GM23338 (cell line): ENCODE measurements around the gene ENPP4. TPM values are rescaled to one million over a fixed set of nuclear protein-coding genes. Genes with fewer than 3 reads are reported as not detected.

Source experiments
- ATAC-seq: fragments of 200-7000 bp; cut with Tn5 transposase; 3 replicates; pipeline ENCODE4 v1.9.1; 2020
- DNase-seq: peaks from one replicate; pipeline ENCODE4 v3.0.0-alpha.2; 2015; ENCODE audit warnings: low spot score
- H2AFZ ChIP-seq: fragments of 200-600 bp; sonication (generic); 2 replicates; pipeline ENCODE4 v1.8.0; 2016; ENCODE audit warnings: antibody characterized with exemption, mild to moderate bottlenecking, moderate library complexity
- H3F3A ChIP-seq: fragments of 200-600 bp; sonication (generic); replicated peaks from 2 replicates; pipeline ENCODE4 v1.8.0; 2017; ENCODE audit warnings: antibody characterized with exemption, mixed run types, low read depth
- H3K27ac ChIP-seq: fragments of 200-600 bp; sonication (generic); 2 replicates; pipeline ENCODE4 v1.6.1; 2016; ENCODE audit warnings: low read depth
- H3K27me3 ChIP-seq: fragments of 200-600 bp; sonication (generic); 2 replicates; pipeline ENCODE4 v1.8.0; 2016; ENCODE audit warnings: mild to moderate bottlenecking, mixed run types, moderate library complexity; ENCODE audit not compliant: insufficient read depth
- H3K36me3 ChIP-seq: fragments of 200-600 bp; sonication (generic); 2 replicates; pipeline ENCODE4 v1.8.0; 2016; ENCODE audit warnings: mild to moderate bottlenecking; ENCODE audit not compliant: insufficient read depth
- H3K4me1 ChIP-seq: fragments of 200-600 bp; sonication (generic); 2 replicates; pipeline ENCODE4 v1.8.0; 2016; ENCODE audit warnings: mild to moderate bottlenecking, moderate library complexity; ENCODE audit not compliant: insufficient read depth
- H3K4me2 ChIP-seq: fragments of 200-600 bp; sonication (generic); 2 replicates; pipeline ENCODE4 v1.7.1; 2017; ENCODE audit warnings: mixed run types
- H3K4me3 ChIP-seq: fragments of 200-600 bp; sonication (generic); 2 replicates; pipeline ENCODE4 v1.6.1; 2016; ENCODE audit warnings: mixed run types
- H3K79me2 ChIP-seq: fragments of 200-600 bp; sonication (generic); replicated peaks from 2 replicates; pipeline ENCODE4 v1.8.0; 2017; ENCODE audit warnings: mild to moderate bottlenecking; ENCODE audit not compliant: insufficient read depth
- H3K9me2 ChIP-seq: fragments of 200-600 bp; sonication (generic); 2 replicates; pipeline ENCODE4 v1.8.0; 2017; ENCODE audit not compliant: insufficient read depth
- H4K20me1 ChIP-seq: fragments of 200-600 bp; sonication (generic); replicated peaks from 2 replicates; pipeline ENCODE4 v1.8.0; 2017; ENCODE audit warnings: mild to moderate bottlenecking; ENCODE audit not compliant: insufficient read depth
- H3K27ac Mint-ChIP-seq: 2 replicates; pipeline ENCODE4 v1.8.0; 2020; ENCODE audit warnings: inconsistent platforms, mild to moderate bottlenecking, moderate library complexity, mixed read lengths
- H3K27me3 Mint-ChIP-seq: 3 replicates; pipeline ENCODE4 v1.8.0; 2022; ENCODE audit warnings: low read depth, mild to moderate bottlenecking, moderate library complexity, mixed read lengths, inconsistent platforms; ENCODE audit not compliant: insufficient read depth, poor library complexity
- H3K36me3 Mint-ChIP-seq: 3 replicates; pipeline ENCODE4 v1.8.0; 2021; ENCODE audit warnings: low read depth, mild to moderate bottlenecking, inconsistent platforms, moderate library complexity, mixed read lengths
- H3K4me1 Mint-ChIP-seq: 3 replicates; pipeline ENCODE4 v1.8.0; 2020; ENCODE audit warnings: mild to moderate bottlenecking, inconsistent platforms, mixed read lengths
- H3K4me3 Mint-ChIP-seq: 3 replicates; pipeline ENCODE4 v1.8.0; 2021; ENCODE audit warnings: moderate library complexity, mild to moderate bottlenecking, inconsistent platforms, mixed read lengths
- H3K9me3 Mint-ChIP-seq: 3 replicates; pipeline ENCODE4 v1.8.0; 2020; ENCODE audit warnings: moderate library complexity, mild to moderate bottlenecking, inconsistent platforms, mixed read lengths
- CREB1 ChIP-seq: fragments of 250-450 bp; sonication (Bioruptor Pico); IDR thresholded peaks from 2 replicates; pipeline ENCODE4 v1.5.0; 2020; ENCODE audit warnings: low read depth, mild to moderate bottlenecking, moderate library complexity
- ETS1 ChIP-seq: IDR thresholded peaks from 2 replicates; pipeline ENCODE4 v1.6.1; 2016; ENCODE audit warnings: antibody characterized with exemption
- EZH2 ChIP-seq: fragments of 200-600 bp; sonication (generic); IDR thresholded peaks from one replicate; pipeline ENCODE4 v1.8.0; 2017; ENCODE audit warnings: antibody characterized with exemption, mild to moderate bottlenecking, low read depth; ENCODE audit not compliant: unreplicated experiment
- EZH2phosphoT487 ChIP-seq: fragments of 200-600 bp; sonication (generic); IDR thresholded peaks from one replicate; pipeline ENCODE4 v1.8.1; 2018; ENCODE audit warnings: antibody characterized with exemption; ENCODE audit not compliant: unreplicated experiment
- NANOG ChIP-seq: IDR thresholded peaks from 2 replicates; pipeline ENCODE4 v1.6.1; 2016; ENCODE audit warnings: antibody characterized with exemption, borderline replicate concordance
- STAT1 ChIP-seq: IDR thresholded peaks from one replicate; pipeline ENCODE4 v1.6.1; 2016; ENCODE audit warnings: antibody characterized with exemption; ENCODE audit not compliant: unreplicated experiment
- ZNF114 ChIP-seq: fragments of 250-450 bp; sonication (Bioruptor Pico); IDR thresholded peaks from 2 replicates; pipeline ENCODE4 v1.5.0; 2020; ENCODE audit warnings: mild to moderate bottlenecking, moderate library complexity
- long read RNA-seq: library from polyadenylated mRNA; unstranded; transcript quantifications from one replicate; pipeline ENCODE4 v2.0.0, GENCODE V29; 2020; ENCODE audit not compliant: unreplicated experiment
- polyA plus RNA-seq: library from polyadenylated mRNA; unstranded; fragments of >200 nt; fragmentation: Nextera tagmentation; extraction: Ambion mirVana; gene quantifications from 2 replicates; pipeline ENCODE4 v1.2.1, GENCODE V29; 2016
- total RNA-seq: library from RNA; depleted of rRNA; stranded (reverse); fragments of >200 nt; shearing (Covaris generic); gene quantifications from 2 replicates; pipeline ENCODE4 v1.2.3, GENCODE V29; 2014; rRNA removed
- TF ChIP-seq, protein P1 (sequence below): IDR thresholded peaks from one replicate; pipeline ENCODE4 v1.6.1; 2018; ENCODE audit warnings: antibody characterized with exemption; ENCODE audit not compliant: unreplicated experiment
- TF ChIP-seq, protein P2 (sequence below): fragments of 250-450 bp; sonication (Bioruptor Pico); IDR thresholded peaks from 2 replicates; pipeline ENCODE4 v1.5.0; 2020; ENCODE audit warnings: mild to moderate bottlenecking, moderate library complexity

ENPP4 gene
- total RNA-seq (4.4 and 5.6 TPM in 2 replicates), polyA plus RNA-seq (2.2 and 2.3 TPM in 2 replicates)
- long read RNA-seq, partial matches to known transcripts = 1 of 2 reads
- long read RNA-seq, other reads (novel, unspliced or antisense) = 1 of 2 reads

- peak within 1 kb of the TSS; percentile 100 for H2AFZ ChIP-seq
- TF ChIP-seq CREB1 (CRISPR knock-in tag) (peak; percentile 62; the same call in 1 of the 2 replicates), ETS1 (no peak)
- peaks cover 6% of the 10 kb centered on the region for H3K4me1 ChIP-seq
- Mint-ChIP-seq H3K4me1 (no peaks in the 10 kb centered on the region), H3K27me3 (peaks cover 7% of the 10 kb centered on the region), H3K4me3 (peak within 1 kb of the TSS; percentile 96), H3K9me3 (no peaks in the 10 kb centered on the region; the same call in 2 of the 3 replicates), H3K36me3 (no peaks in the 10 kb centered on the region), H3K27ac (no peak within 1 kb of the TSS; the same call in 1 of the 2 replicates)
- peak within 1 kb of the TSS; percentile 98 for H3K4me3 ChIP-seq
- no peak within 1 kb of the TSS for H3K27ac ChIP-seq
- H3K36me3 ChIP-seq = no peaks in the 10 kb centered on the region
- peaks cover 22% of the 10 kb centered on the region for H3K27me3 ChIP-seq
- ATAC-seq (peak; percentile 100), DNase-seq (peak; percentile 90)
- H3K4me2 ChIP-seq = peak within 1 kb of the TSS; percentile 85
- H3K79me2 ChIP-seq = no peaks in the 10 kb centered on the region
- H3F3A ChIP-seq = no peaks in the 10 kb centered on the region
- H3K9me2 ChIP-seq = no peaks in the 10 kb centered on the region
- H4K20me1 ChIP-seq = no peaks in the 10 kb centered on the region
Measured at GRCh38 chr6:46129629-46130511, at the start of gene ENPP4. ENPP4 (plus strand) TSS chr6:46129989; CDS start chr6:46139584, 9,595 bp downstream.

DNA sequence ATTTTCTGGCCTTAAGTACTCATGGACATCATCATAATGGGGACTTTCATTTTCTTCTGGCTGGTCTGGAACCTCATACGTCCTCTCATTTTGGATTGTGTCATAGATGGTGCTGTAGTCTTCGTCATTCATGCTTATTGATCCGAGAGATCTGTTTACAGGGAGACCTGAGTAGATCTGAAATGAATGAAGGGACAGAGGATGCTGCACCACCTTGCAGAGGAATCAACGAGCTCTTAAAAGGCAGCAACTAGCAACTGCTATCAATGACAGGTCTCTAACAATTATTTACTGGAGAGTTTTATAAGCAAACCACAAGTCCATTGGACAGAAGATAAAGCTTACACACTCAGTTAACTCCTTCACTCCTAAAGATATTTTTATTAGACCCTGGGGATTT, 49.7 kb upstream of the ENPP4 start:
- Histone ChIP-seq H3K79me2 (no peaks in the 10 kb centered on the region), H2AFZ (no peak overlapping the region), H3K27ac (no peak overlapping the region), H3K9me2 (no peaks in the 10 kb centered on the region), H3F3A (no peaks in the 10 kb centered on the region), H4K20me1 (no peaks in the 10 kb centered on the region), H3K27me3 (no peaks in the 10 kb centered on the region), H3K4me3 (no peak overlapping the region), H3K36me3 (no peaks in the 10 kb centered on the region), H3K4me2 (no peak overlapping the region), H3K4me1 (no peaks in the 10 kb centered on the region)
- H3K27ac Mint-ChIP-seq = no peak overlapping the region
- ATAC-seq (no peak), DNase-seq (no peak)
- H3K4me1 Mint-ChIP-seq = no peaks in the 10 kb centered on the region
- no peak overlapping the region for H3K4me3 Mint-ChIP-seq
- peaks cover 10% of the 10 kb centered on the region; the same call in 2 of the 3 replicates for H3K9me3 Mint-ChIP-seq
- H3K27me3 Mint-ChIP-seq = peaks cover 1% of the 10 kb centered on the region
- H3K36me3 Mint-ChIP-seq = no peaks in the 10 kb centered on the region; the same call in 1 of the 3 replicates
- TF ChIP-seq EZH2 (no peak), ZNF114 (CRISPR knock-in tag) (no peak), EZH2phosphoT487 (no peak), STAT1 (no peak), NANOG (no peak)
- TF ChIP-seq, protein P1, sequence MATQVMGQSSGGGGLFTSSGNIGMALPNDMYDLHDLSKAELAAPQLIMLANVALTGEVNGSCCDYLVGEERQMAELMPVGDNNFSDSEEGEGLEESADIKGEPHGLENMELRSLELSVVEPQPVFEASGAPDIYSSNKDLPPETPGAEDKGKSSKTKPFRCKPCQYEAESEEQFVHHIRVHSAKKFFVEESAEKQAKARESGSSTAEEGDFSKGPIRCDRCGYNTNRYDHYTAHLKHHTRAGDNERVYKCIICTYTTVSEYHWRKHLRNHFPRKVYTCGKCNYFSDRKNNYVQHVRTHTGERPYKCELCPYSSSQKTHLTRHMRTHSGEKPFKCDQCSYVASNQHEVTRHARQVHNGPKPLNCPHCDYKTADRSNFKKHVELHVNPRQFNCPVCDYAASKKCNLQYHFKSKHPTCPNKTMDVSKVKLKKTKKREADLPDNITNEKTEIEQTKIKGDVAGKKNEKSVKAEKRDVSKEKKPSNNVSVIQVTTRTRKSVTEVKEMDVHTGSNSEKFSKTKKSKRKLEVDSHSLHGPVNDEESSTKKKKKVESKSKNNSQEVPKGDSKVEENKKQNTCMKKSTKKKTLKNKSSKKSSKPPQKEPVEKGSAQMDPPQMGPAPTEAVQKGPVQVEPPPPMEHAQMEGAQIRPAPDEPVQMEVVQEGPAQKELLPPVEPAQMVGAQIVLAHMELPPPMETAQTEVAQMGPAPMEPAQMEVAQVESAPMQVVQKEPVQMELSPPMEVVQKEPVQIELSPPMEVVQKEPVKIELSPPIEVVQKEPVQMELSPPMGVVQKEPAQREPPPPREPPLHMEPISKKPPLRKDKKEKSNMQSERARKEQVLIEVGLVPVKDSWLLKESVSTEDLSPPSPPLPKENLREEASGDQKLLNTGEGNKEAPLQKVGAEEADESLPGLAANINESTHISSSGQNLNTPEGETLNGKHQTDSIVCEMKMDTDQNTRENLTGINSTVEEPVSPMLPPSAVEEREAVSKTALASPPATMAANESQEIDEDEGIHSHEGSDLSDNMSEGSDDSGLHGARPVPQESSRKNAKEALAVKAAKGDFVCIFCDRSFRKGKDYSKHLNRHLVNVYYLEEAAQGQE = no peak
- TF ChIP-seq, protein P2, sequence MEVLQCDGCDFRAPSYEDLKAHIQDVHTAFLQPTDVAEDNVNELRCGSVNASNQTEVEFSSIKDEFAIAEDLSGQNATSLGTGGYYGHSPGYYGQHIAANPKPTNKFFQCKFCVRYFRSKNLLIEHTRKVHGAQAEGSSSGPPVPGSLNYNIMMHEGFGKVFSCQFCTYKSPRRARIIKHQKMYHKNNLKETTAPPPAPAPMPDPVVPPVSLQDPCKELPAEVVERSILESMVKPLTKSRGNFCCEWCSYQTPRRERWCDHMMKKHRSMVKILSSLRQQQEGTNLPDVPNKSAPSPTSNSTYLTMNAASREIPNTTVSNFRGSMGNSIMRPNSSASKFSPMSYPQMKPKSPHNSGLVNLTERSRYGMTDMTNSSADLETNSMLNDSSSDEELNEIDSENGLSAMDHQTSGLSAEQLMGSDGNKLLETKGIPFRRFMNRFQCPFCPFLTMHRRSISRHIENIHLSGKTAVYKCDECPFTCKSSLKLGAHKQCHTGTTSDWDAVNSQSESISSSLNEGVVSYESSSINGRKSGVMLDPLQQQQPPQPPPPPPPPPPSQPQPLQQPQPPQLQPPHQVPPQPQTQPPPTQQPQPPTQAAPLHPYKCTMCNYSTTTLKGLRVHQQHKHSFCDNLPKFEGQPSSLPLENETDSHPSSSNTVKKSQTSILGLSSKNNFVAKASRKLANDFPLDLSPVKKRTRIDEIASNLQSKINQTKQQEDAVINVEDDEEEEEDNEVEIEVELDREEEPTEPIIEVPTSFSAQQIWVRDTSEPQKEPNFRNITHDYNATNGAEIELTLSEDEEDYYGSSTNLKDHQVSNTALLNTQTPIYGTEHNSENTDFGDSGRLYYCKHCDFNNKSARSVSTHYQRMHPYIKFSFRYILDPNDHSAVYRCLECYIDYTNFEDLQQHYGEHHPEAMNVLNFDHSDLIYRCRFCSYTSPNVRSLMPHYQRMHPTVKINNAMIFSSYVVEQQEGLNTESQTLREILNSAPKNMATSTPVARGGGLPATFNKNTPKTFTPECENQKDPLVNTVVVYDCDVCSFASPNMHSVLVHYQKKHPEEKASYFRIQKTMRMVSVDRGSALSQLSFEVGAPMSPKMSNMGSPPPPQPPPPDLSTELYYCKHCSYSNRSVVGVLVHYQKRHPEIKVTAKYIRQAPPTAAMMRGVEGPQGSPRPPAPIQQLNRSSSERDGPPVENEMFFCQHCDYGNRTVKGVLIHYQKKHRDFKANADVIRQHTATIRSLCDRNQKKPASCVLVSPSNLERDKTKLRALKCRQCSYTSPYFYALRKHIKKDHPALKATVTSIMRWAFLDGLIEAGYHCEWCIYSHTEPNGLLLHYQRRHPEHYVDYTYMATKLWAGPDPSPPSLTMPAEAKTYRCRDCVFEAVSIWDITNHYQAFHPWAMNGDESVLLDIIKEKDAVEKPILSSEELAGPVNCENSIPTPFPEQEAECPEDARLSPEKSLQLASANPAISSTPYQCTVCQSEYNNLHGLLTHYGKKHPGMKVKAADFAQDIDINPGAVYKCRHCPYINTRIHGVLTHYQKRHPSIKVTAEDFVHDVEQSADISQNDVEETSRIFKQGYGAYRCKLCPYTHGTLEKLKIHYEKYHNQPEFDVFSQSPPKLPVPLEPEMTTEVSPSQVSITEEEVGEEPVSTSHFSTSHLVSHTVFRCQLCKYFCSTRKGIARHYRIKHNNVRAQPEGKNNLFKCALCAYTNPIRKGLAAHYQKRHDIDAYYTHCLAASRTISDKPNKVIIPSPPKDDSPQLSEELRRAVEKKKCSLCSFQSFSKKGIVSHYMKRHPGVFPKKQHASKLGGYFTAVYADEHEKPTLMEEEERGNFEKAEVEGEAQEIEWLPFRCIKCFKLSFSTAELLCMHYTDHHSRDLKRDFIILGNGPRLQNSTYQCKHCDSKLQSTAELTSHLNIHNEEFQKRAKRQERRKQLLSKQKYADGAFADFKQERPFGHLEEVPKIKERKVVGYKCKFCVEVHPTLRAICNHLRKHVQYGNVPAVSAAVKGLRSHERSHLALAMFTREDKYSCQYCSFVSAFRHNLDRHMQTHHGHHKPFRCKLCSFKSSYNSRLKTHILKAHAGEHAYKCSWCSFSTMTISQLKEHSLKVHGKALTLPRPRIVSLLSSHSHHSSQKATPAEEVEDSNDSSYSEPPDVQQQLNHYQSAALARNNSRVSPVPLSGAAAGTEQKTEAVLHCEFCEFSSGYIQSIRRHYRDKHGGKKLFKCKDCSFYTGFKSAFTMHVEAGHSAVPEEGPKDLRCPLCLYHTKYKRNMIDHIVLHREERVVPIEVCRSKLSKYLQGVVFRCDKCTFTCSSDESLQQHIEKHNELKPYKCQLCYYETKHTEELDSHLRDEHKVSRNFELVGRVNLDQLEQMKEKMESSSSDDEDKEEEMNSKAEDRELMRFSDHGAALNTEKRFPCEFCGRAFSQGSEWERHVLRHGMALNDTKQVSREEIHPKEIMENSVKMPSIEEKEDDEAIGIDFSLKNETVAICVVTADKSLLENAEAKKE (CRISPR knock-in tag) = no peak
